ENCODE results near the gene MSH5.

The MSH5 gene

DNA sequence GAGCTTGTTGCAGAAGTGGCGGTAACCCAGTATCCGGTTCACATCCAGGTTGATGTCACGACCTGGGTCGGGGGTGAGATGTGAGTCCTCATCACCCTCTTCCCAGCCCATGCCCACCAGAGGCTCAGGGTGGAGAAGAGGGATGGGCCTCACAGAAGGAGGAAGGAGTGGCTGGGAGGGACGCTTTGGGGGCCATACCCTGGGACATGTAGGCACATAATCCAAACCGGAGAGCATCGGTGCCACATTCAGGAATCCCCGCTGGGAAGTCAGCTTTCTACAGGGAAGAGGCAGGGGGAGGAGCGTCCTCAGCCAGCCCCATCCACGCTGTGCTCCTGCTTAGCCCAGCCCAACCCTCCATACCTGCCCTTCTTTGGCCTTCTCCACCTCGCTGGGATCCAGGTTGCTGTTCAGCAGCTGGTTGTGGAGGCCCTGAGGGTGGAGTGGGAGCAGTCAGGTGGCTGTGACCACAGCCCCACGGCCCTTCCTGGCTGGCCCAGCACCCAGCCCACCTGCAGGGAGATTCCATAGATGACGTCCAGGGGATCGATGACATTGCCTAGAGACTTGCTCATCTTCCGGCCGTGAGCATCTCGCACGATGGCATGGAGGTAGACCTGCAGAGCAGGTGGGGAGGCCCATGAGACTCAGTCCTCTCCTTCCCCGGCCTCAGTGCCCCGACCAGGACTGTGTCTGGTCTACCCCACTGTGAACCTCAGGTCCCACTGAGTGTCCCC, 40.9 kb downstream of the MSH5 start:
- H3K4me3 ChIP-seq (ENCODE audit: low read depth, low read length), result no peak overlapping the region
- TF ChIP-seq, protein P1, sequence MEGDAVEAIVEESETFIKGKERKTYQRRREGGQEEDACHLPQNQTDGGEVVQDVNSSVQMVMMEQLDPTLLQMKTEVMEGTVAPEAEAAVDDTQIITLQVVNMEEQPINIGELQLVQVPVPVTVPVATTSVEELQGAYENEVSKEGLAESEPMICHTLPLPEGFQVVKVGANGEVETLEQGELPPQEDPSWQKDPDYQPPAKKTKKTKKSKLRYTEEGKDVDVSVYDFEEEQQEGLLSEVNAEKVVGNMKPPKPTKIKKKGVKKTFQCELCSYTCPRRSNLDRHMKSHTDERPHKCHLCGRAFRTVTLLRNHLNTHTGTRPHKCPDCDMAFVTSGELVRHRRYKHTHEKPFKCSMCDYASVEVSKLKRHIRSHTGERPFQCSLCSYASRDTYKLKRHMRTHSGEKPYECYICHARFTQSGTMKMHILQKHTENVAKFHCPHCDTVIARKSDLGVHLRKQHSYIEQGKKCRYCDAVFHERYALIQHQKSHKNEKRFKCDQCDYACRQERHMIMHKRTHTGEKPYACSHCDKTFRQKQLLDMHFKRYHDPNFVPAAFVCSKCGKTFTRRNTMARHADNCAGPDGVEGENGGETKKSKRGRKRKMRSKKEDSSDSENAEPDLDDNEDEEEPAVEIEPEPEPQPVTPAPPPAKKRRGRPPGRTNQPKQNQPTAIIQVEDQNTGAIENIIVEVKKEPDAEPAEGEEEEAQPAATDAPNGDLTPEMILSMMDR (IDR thresholded peaks at IDR 0.05; ENCODE audit: low read depth, low read length), result no peak

DNA sequence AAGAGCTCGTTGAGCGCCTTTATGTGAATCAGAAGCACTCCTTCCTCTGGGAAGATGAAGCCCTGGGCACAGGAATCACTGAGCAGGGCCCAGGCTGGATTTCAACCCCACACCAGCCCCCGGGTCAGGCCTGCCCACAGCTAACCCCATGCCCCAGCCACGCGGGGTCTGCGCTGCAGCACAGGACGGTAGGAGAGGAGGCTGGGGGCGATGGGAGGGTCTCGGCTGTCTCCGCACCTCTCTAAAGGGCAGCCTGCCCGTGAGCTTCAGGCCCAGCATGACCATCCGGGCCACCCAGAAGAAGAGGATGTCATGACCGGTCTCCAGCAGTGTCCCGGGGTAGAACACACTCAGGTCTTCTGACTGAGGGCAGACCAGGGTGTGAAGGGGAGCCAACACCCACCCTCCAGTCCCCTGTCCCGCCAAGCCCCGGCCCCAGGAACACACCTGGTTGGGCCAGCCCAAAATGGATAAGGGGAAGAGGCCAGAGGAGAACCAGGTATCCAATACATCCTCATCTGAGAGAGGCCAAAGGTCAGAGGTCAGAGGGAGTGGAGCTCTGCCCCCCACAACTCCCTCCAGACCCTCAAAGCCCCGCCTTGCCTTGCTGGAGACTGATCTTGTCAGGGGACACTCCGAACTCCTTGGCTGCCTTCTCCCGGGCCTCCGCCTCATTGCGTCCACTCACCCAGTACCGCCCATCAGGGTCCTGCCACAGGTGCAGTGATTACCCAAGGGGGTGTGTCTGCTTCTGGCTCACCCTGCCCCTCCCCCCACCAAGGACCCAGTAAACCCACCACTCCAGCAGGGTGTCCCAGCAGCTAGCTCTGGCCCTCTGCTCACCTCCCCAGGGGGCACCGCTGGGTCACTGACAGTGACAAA, 41.7 kb downstream of the MSH5 start:
- TF ChIP-seq, protein P1 (IDR thresholded peaks at IDR 0.05; ENCODE audit: low read depth, low read length), result no peak
- H3K4me3 ChIP-seq (ENCODE audit: low read depth, low read length), result no peak overlapping the region

DNA sequence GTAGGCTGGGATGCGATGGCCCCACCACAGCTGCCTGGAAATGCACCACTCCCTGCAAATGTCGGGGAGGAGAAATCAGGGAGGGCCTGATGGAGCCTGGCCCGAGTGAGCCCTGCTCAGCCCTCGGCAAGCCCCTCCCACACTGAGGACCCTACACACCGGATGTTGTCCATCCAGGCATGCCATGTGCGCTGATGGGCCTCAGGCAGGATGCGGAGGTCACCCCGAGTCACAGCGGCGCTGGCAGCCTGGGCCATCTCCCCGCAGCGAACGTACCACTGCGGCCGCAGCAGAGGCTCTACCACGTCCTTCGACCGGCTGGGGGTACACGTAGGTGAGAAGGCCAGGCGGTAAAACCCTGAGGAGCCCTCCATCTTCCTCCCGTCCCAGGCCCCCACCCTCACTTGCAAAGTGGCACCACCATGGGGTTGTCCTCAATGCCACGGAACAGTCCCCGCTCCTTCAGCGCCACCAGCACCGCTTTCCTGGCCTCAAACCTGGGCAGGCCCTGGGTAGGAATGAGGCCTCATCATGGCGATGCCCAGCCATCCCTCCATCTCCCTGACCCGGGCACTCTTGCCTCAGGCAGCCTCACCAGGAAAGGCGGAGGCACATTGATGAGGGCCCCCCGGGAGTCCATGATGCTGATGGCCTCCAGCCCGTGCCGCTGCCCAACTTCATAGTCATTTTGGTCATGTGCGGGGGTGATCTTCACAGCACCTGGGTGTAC, 42.5 kb downstream of the MSH5 start:
- TF ChIP-seq, protein P1 (IDR thresholded peaks at IDR 0.05; ENCODE audit: low read depth, low read length), result no peak
- no peak overlapping the region for H3K4me3 ChIP-seq (ENCODE audit: low read depth, low read length)

DNA sequence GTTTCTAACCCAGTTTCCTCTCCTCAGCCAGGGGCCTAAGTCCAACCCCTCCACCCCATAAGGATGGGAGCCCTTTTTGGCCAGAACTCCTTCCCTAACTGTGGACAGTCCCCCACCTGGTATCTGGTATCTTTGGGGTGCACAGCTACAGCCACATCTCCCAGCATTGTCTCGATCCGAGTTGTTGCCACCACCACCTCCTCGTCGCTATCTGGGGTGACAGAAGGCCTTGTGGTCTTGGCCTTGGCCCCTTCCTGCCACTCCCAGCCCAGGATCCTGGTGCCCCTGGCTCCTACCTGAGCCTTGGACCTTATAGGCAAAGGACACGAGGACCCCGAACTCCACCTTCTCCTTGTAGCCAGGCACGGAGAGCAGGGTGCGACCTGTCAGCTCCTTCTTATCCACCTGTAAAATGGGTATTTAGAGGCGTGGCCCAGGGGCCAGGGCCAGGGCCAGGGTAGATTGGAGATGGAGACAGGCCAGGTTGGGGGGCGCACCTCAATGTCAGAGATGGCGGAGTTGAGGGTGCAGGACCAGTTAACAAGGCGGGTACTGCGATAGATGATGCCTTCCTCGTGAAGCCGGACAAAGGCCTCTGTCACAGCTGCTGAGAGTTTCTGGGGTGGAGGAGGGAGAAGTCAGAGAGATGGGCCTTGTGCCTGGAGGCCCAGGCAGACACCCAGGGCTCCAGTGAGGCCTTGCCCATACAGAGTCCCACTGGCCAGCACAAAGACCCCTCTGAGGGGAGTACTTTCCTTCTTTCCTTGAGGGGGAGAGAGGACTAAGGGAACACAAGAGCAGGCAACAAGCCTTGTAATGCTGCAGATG, 44.5 kb downstream of the MSH5 start:
- TF ChIP-seq, protein P1 (IDR thresholded peaks at IDR 0.05; ENCODE audit: low read depth, low read length), result no peak
- H3K4me3 ChIP-seq (ENCODE audit: low read depth, low read length), result no peak overlapping the region

DNA sequence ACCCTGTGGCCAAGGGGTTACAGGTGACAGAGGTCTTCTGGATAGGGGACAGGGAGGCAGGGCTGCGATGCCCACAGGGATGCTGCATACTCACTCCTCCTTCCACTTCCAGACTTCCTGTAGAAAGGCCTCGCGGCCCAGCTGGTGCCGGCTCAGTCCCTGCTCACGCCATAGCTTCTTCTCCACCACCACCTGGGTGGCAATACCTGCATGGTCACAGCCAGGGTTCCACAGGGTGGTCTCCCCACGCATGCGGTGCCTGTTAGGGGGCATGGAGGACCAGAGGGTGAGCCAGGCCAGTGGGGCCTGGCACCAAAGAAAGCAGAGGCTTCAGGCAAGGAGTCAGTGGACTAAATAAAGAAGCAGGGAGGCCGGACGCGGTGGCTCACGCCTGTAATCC, 45.7 kb downstream of the MSH5 start:
- TF ChIP-seq, protein P1 (IDR thresholded peaks at IDR 0.05; ENCODE audit: low read depth, low read length), result no peak
- no peak overlapping the region for H3K4me3 ChIP-seq (ENCODE audit: low read depth, low read length)

DNA sequence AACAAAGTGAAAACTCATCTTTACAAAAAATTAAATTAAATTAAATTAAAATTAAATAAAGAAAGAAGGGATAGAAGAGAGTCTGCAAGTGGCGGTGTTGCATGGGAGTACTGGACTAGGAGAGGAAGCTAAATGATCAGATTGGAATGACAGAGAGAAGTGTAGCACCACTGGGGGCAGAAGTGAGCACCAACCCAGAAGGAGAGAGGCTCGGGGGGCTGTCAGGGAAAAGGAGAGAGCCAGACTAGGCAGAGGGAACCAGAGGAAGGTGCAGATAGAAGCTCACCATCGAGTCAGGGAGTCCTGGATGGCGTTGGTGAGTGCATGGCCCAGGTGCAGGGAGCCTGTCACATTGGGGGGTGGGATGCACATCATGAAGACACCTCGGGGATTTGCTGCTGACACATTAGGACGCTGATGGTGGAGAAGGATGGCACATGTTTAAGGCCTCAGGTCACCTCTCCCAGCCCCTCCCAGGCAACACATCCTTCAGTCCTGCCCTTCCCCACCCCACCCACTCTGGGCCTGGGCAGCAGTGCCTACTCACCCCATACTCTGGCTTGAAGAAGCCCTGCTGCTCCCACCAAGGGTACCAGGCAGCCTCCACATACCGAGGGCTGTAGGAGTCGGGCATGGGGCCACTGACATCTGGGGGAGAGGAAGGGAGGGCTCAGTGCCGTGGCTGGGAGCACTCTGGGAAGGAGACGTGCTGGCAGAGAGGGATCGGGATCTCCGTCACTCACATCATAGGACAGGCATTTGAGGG, 51.7 kb downstream of the MSH5 start:
- H3K4me3 ChIP-seq (ENCODE audit: low read depth, low read length), result no peak overlapping the region
- TF ChIP-seq, protein P1 (IDR thresholded peaks at IDR 0.05; ENCODE audit: low read depth, low read length), result peak; percentile 65

Data from WI38 (cell line).